ENCODE measurements around the gene COL4A2.

DNA sequence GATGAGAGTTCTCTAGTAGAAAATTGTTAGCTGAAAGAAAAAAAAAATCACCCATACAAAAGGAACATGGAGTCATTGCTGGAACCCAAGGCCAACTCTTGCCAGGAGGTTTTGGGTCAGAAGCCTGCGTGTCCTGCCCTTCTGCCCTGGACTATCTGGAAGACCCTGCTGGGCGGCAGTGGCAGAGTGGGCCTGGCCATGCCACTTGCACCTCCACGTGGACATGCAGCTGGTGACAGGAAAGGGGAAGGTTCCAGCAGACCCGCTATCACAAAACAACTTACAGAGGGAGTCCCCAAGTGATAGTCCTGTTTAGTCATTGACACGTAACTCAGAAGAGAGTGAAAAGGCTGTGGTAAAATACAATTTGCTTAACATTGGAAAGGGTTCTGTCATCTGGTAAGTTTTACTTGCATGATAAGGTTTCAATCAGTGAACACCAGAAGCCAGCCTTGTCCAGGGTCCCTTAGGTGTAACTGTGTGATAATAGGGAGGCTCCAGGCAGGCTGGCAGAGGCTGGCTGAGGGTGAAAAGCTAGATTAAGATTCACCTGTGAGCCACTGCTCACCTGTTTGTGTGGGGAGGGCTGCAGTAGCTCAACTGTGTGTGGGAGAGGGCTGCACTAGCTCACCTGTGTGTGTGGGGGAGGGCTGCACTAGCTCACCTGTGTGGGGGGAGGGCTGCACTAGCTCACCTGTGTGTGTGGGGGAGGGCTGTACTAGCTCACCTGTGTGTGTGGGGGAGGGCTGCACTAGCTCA, 47.8 kb downstream of the COL4A2 start:
- TF ChIP-seq TAF1 (conservative IDR thresholded peaks at IDR 0.05): no peak
- TF ChIP-seq SP1 (IDR thresholded peaks at IDR 0.05): no peak
- TF ChIP-seq, protein P1, sequence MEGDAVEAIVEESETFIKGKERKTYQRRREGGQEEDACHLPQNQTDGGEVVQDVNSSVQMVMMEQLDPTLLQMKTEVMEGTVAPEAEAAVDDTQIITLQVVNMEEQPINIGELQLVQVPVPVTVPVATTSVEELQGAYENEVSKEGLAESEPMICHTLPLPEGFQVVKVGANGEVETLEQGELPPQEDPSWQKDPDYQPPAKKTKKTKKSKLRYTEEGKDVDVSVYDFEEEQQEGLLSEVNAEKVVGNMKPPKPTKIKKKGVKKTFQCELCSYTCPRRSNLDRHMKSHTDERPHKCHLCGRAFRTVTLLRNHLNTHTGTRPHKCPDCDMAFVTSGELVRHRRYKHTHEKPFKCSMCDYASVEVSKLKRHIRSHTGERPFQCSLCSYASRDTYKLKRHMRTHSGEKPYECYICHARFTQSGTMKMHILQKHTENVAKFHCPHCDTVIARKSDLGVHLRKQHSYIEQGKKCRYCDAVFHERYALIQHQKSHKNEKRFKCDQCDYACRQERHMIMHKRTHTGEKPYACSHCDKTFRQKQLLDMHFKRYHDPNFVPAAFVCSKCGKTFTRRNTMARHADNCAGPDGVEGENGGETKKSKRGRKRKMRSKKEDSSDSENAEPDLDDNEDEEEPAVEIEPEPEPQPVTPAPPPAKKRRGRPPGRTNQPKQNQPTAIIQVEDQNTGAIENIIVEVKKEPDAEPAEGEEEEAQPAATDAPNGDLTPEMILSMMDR (IDR thresholded peaks at IDR 0.05; ENCODE audit: low read depth, low read length, missing input control): no peak
- TF ChIP-seq MAX (IDR thresholded peaks at IDR 0.05): no peak
- no peak for TF ChIP-seq EGR1 (IDR thresholded peaks at IDR 0.05; ENCODE audit: low read depth in 2 of 2)
- TF ChIP-seq ATF3 (IDR thresholded peaks at IDR 0.05): no peak
- no peak for TF ChIP-seq JUND (IDR thresholded peaks at IDR 0.05)
- TF ChIP-seq YY1 (IDR thresholded peaks at IDR 0.05): no peak

Data from liver (tissue), 3 donors.